Measurements from ENCODE around the gene SYT2.

SYT2 gene

DNA sequence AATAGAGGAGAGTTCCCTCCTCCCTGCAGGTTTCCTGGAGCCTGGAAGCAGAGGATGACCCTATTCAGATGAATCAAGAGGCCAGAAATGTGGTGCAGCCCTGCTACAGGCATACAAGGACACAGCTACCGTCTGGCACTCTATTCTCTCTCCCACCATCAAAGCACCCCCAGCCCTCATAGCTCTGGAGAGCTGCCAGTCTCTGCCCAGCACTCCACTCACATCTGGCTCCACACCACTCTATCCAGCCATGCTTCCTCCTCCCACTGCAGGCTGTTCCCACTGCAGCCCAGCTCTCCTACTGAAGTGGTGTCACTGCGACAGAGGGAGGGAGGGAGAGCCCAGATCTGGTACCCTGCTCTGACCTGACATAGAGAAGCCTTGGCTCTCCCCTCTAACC is 18.4 kb downstream of the SYT2 start:
- H3K27me3 ChIP-seq (ENCODE audit: insufficient read depth, poor library complexity, severe bottlenecking) = peaks cover 17% of the 10 kb centered on the region
- DNase-seq (ENCODE audit: low read depth in 1 of 2, low spot score in 1 of 2) = no peak
- no peak overlapping the region for H3K4me3 ChIP-seq (replicated peaks; ENCODE audit: insufficient read depth, low read length)
- H3K27ac ChIP-seq (replicated peaks) = no peak overlapping the region
- no peak for TF ChIP-seq REST (IDR thresholded peaks at IDR 0.05; ENCODE audit: insufficient replicate concordance, low read depth)
- no peak for TF ChIP-seq GABPA (IDR thresholded peaks at IDR 0.05; ENCODE audit: low read depth)
- TF ChIP-seq, protein P1, sequence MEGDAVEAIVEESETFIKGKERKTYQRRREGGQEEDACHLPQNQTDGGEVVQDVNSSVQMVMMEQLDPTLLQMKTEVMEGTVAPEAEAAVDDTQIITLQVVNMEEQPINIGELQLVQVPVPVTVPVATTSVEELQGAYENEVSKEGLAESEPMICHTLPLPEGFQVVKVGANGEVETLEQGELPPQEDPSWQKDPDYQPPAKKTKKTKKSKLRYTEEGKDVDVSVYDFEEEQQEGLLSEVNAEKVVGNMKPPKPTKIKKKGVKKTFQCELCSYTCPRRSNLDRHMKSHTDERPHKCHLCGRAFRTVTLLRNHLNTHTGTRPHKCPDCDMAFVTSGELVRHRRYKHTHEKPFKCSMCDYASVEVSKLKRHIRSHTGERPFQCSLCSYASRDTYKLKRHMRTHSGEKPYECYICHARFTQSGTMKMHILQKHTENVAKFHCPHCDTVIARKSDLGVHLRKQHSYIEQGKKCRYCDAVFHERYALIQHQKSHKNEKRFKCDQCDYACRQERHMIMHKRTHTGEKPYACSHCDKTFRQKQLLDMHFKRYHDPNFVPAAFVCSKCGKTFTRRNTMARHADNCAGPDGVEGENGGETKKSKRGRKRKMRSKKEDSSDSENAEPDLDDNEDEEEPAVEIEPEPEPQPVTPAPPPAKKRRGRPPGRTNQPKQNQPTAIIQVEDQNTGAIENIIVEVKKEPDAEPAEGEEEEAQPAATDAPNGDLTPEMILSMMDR (IDR thresholded peaks at IDR 0.05; ENCODE audit: insufficient read depth, low read length) = no peak
- no peak for TF ChIP-seq SPI1 (IDR thresholded peaks at IDR 0.05; ENCODE audit: borderline replicate concordance, low read depth)
- no peak for TF ChIP-seq POLR2AphosphoS5 (IDR thresholded peaks at IDR 0.05; ENCODE audit: low read depth)

GRCh38 chr1:202689493-202690342 is 20.5 kb downstream of the SYT2 start:
- Histone ChIP-seq H3K4me3 (replicated peaks; ENCODE audit: insufficient read depth, low read length) (no peak overlapping the region), H3K27ac (replicated peaks) (no peak overlapping the region), H3K27me3 (ENCODE audit: insufficient read depth, poor library complexity, severe bottlenecking) (peaks cover 7% of the 10 kb centered on the region)
- no peak for DNase-seq (ENCODE audit: low read depth in 1 of 2, low spot score in 1 of 2)
- TF ChIP-seq REST (IDR thresholded peaks at IDR 0.05; ENCODE audit: insufficient replicate concordance, low read depth) (peak; percentile 77), POLR2AphosphoS5 (IDR thresholded peaks at IDR 0.05; ENCODE audit: low read depth) (no peak)

GRCh38 chr1:202689082-202689481 is 21.2 kb downstream of the SYT2 start:
- H3K27ac ChIP-seq (replicated peaks) = no peak overlapping the region
- TF ChIP-seq GABPA (IDR thresholded peaks at IDR 0.05; ENCODE audit: low read depth) = no peak
- TF ChIP-seq, protein P1 (IDR thresholded peaks at IDR 0.05; ENCODE audit: insufficient read depth, low read length) = no peak
- TF ChIP-seq SPI1 (IDR thresholded peaks at IDR 0.05; ENCODE audit: borderline replicate concordance, low read depth) = no peak
- TF ChIP-seq POLR2AphosphoS5 (IDR thresholded peaks at IDR 0.05; ENCODE audit: low read depth) = no peak
- no peak for TF ChIP-seq REST (IDR thresholded peaks at IDR 0.05; ENCODE audit: insufficient replicate concordance, low read depth)
- no peak for DNase-seq (ENCODE audit: low read depth in 1 of 2, low spot score in 1 of 2)
- H3K27me3 ChIP-seq (ENCODE audit: insufficient read depth, poor library complexity, severe bottlenecking) = peaks cover 7% of the 10 kb centered on the region
- no peak overlapping the region for H3K4me3 ChIP-seq (replicated peaks; ENCODE audit: insufficient read depth, low read length)
